ENCODE results near the gene RTN4RL2. TPM values are rescaled to one million over a fixed set of nuclear protein-coding genes. Genes with fewer than 3 reads are reported as not detected.

RTN4RL2 gene
- total and polyA plus RNA-seq, 9 of the 15 experiments (the other 6 are each of a cell fraction or from before 2014, with no cell fraction given): 0.06 to 1.9 (median 0.34) TPM; not detected in 4

DNA sequence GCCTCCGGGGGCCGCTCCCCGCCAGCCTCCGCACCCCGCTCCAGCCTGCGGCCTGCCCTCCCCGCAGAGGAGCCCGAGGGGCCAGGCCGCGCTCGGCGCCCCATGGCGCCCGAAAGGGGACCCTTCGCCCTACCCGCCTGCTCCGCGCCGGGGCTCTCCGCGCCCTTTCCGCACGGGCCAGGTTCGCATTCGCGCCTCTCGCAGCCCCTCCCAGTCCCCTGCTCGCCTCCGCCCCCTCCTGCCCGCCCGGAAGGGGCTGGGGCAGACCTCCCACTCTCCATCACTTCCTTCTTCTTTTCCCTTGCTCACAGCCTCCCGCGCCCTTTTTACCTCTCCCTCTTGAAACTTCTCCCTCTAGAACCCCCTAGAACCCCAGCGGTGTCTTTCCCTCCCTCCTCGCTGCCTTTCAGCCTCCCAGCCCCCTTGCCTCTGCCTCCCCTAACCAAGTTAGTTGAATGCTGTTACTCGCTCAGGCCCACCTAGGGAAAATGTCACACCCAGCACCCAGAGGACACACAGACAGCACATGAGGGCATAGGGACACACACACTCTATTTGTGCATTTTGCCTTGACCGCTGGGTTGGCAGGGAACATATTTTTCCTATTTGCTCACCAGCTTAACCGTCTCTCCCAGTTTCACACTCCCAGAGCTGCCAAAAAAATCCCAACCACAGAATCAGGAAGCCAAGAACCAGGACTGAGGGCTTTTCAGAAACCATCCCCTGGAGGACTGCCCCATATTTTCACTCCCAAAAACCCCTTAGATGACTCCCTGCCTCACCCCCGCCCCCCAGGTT is 33.2 kb upstream of the RTN4RL2 start, which contains the start of gene SLC43A3 (continued):
- peak; percentile 62 for TF ChIP-seq SMARCA4 (IDR thresholded peaks at IDR 0.05)
- no peak for TF ChIP-seq ZSCAN29 (IDR thresholded peaks at IDR 0.05)
- no peak for TF ChIP-seq ZSCAN32 (CRISPR knock-in tag; IDR thresholded peaks at IDR 0.05)
- no peak for TF ChIP-seq SMAD2 (IDR thresholded peaks at IDR 0.05; ENCODE audit: low read depth, low read length)
- no peak for TF ChIP-seq ZNF431 (CRISPR knock-in tag; IDR thresholded peaks at IDR 0.05)
- TF ChIP-seq SFPQ (IDR thresholded peaks at IDR 0.05; ENCODE audit: low read depth, low read length): no peak
- peak; percentile 73 for TF ChIP-seq L3MBTL2 (IDR thresholded peaks at IDR 0.05)
- no peak for TF ChIP-seq NEUROD1 (IDR thresholded peaks at IDR 0.05; ENCODE audit: borderline replicate concordance, low read depth, low read length, partially characterized antibody)
- TF ChIP-seq PRMT5 (CRISPR knock-in tag; IDR thresholded peaks at IDR 0.05): no peak
- no peak for TF ChIP-seq NFYB (IDR thresholded peaks at IDR 0.05; ENCODE audit: extremely low read depth, insufficient read length)
- no peak for TF ChIP-seq HMGXB4 (CRISPR knock-in tag; IDR thresholded peaks at IDR 0.05)
- TF ChIP-seq ZNF512 (tag; IDR thresholded peaks at IDR 0.05): no peak
- peak; percentile 75; the same call in 1 of the 2 replicates for TF ChIP-seq PHF8 (IDR thresholded peaks at IDR 0.05; ENCODE audit: borderline replicate concordance, low read length)
- TF ChIP-seq, protein P1, sequence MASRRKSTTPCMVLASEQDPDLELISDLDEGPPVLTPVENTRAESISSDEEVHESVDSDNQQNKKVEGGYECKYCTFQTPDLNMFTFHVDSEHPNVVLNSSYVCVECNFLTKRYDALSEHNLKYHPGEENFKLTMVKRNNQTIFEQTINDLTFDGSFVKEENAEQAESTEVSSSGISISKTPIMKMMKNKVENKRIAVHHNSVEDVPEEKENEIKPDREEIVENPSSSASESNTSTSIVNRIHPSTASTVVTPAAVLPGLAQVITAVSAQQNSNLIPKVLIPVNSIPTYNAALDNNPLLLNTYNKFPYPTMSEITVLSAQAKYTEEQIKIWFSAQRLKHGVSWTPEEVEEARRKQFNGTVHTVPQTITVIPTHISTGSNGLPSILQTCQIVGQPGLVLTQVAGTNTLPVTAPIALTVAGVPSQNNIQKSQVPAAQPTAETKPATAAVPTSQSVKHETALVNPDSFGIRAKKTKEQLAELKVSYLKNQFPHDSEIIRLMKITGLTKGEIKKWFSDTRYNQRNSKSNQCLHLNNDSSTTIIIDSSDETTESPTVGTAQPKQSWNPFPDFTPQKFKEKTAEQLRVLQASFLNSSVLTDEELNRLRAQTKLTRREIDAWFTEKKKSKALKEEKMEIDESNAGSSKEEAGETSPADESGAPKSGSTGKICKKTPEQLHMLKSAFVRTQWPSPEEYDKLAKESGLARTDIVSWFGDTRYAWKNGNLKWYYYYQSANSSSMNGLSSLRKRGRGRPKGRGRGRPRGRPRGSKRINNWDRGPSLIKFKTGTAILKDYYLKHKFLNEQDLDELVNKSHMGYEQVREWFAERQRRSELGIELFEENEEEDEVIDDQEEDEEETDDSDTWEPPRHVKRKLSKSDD (conservative IDR thresholded peaks at IDR 0.05; ENCODE audit: low read length): no peak
- no peak for TF ChIP-seq GATA2 (CRISPR knock-in tag; IDR thresholded peaks at IDR 0.05)
- TF ChIP-seq ZNF311 (CRISPR knock-in tag; IDR thresholded peaks at IDR 0.05): no peak
- TF ChIP-seq DPF2 (IDR thresholded peaks at IDR 0.05): peak; percentile 60
- TF ChIP-seq CEBPB (tag; IDR thresholded peaks at IDR 0.05): no peak
- no peak for TF ChIP-seq E2F3 (CRISPR knock-in tag; IDR thresholded peaks at IDR 0.05)
